HEK293 (cell line): ENCODE data around the gene DNAJB7.

Experiments
- BCL11A ChIP-seq: fragments of 450-650 bp; formaldehyde crosslinking; IDR thresholded peaks from 2 replicates; pipeline ENCODE4 v1.5.1; 2016; ENCODE audit warnings: low read depth, missing biosample characterization, missing genetic modification characterization
- ELK4 ChIP-seq: IDR thresholded peaks from 2 replicates; pipeline ENCODE4 v1.6.1; 2011; ENCODE audit warnings: mild to moderate bottlenecking, low read depth, low read length, borderline replicate concordance
- GLIS1 ChIP-seq: fragments of 450-650 bp; formaldehyde crosslinking; IDR thresholded peaks from 2 replicates; pipeline ENCODE4 v1.5.1; 2016; ENCODE audit warnings: missing biosample characterization, missing genetic modification characterization
- HIC1 ChIP-seq: fragments of 450-650 bp; formaldehyde crosslinking; IDR thresholded peaks from 2 replicates; pipeline ENCODE4 v1.5.1; 2016; ENCODE audit warnings: missing biosample characterization, missing genetic modification characterization
- HOXC10 ChIP-seq: sonication (generic); formaldehyde crosslinking; IDR thresholded peaks from 2 replicates; pipeline ENCODE4 v1.8.1; 2023; ENCODE audit warnings: mild to moderate bottlenecking, missing genetic modification reagents
- KLF8 ChIP-seq: fragments of 450-650 bp; formaldehyde crosslinking; IDR thresholded peaks from 2 replicates; pipeline ENCODE4 v1.5.1; 2016; ENCODE audit warnings: missing biosample characterization, missing genetic modification characterization
- RBAK ChIP-seq: fragments of 450-650 bp; formaldehyde crosslinking; IDR thresholded peaks from 2 replicates; pipeline ENCODE4 v1.5.1; 2016; ENCODE audit warnings: missing biosample characterization, missing genetic modification characterization
- ZBTB17 ChIP-seq: fragments of 450-650 bp; formaldehyde crosslinking; IDR thresholded peaks from 2 replicates; pipeline ENCODE4 v1.5.1; 2016; ENCODE audit warnings: missing biosample characterization, missing genetic modification characterization
- ZBTB20 ChIP-seq: fragments of 450-650 bp; formaldehyde crosslinking; IDR thresholded peaks from 2 replicates; pipeline ENCODE4 v1.5.1; 2016; ENCODE audit warnings: missing biosample characterization, missing genetic modification characterization
- ZBTB44 ChIP-seq: fragments of 450-650 bp; IDR thresholded peaks from 2 replicates; pipeline ENCODE4 v1.5.1; 2018; ENCODE audit warnings: missing biosample characterization, mild to moderate bottlenecking, missing genetic modification characterization
- ZEB2 ChIP-seq: fragments of 450-650 bp; formaldehyde crosslinking; IDR thresholded peaks from 2 replicates; pipeline ENCODE4 v1.5.1; 2016; ENCODE audit warnings: missing biosample characterization, missing genetic modification characterization
- ZFP3 ChIP-seq: fragments of 450-650 bp; formaldehyde crosslinking; IDR thresholded peaks from 2 replicates; pipeline ENCODE4 v1.5.1; 2016; ENCODE audit warnings: low read depth, missing biosample characterization, missing genetic modification characterization
- ZNF121 ChIP-seq: fragments of 450-650 bp; formaldehyde crosslinking; IDR thresholded peaks from 2 replicates; pipeline ENCODE4 v1.5.1; 2016; ENCODE audit warnings: missing biosample characterization, missing genetic modification characterization
- ZNF138 ChIP-seq: fragments of 450-650 bp; formaldehyde crosslinking; IDR thresholded peaks from 2 replicates; pipeline ENCODE4 v1.5.1; 2016; ENCODE audit warnings: missing biosample characterization, missing genetic modification characterization, borderline replicate concordance
- ZNF221 ChIP-seq: fragments of 450-650 bp; formaldehyde crosslinking; IDR thresholded peaks from 2 replicates; pipeline ENCODE4 v1.5.1; 2017; ENCODE audit warnings: missing biosample characterization, missing genetic modification characterization, borderline replicate concordance
- ZNF239 ChIP-seq: fragments of 450-650 bp; formaldehyde crosslinking; IDR thresholded peaks from 2 replicates; pipeline ENCODE4 v1.5.1; 2016; ENCODE audit warnings: missing biosample characterization, missing genetic modification characterization
- ZNF416 ChIP-seq: fragments of 450-650 bp; formaldehyde crosslinking; IDR thresholded peaks from 2 replicates; pipeline ENCODE4 v1.5.1; 2016; ENCODE audit warnings: missing biosample characterization, missing genetic modification characterization
- ZNF629 ChIP-seq: fragments of 450-650 bp; formaldehyde crosslinking; IDR thresholded peaks from 2 replicates; pipeline ENCODE4 v1.5.1; 2017; ENCODE audit warnings: missing biosample characterization, missing genetic modification characterization
- ZNF660 ChIP-seq: fragments of 450-650 bp; IDR thresholded peaks from 2 replicates; pipeline ENCODE4 v1.5.1; 2018; ENCODE audit warnings: missing biosample characterization, mild to moderate bottlenecking, missing genetic modification characterization
- ZNF670 ChIP-seq: fragments of 450-650 bp; formaldehyde crosslinking; IDR thresholded peaks from 2 replicates; pipeline ENCODE4 v1.5.1; 2016; ENCODE audit warnings: missing biosample characterization, missing genetic modification characterization, low read depth
- ZNF692 ChIP-seq: fragments of 450-650 bp; formaldehyde crosslinking; IDR thresholded peaks from 2 replicates; pipeline ENCODE4 v1.5.1; 2016; ENCODE audit warnings: missing biosample characterization, missing genetic modification characterization
- ZNF704 ChIP-seq: fragments of 450-650 bp; formaldehyde crosslinking; IDR thresholded peaks from 2 replicates; pipeline ENCODE4 v1.5.1; 2016; ENCODE audit warnings: missing biosample characterization, missing genetic modification characterization
- ZNF747 ChIP-seq: fragments of 450-650 bp; formaldehyde crosslinking; IDR thresholded peaks from 2 replicates; pipeline ENCODE4 v1.5.1; 2016; ENCODE audit warnings: missing biosample characterization, missing genetic modification characterization
- ZNF76 ChIP-seq: fragments of 450-650 bp; formaldehyde crosslinking; IDR thresholded peaks from 2 replicates; pipeline ENCODE4; 2016; ENCODE audit warnings: low read depth, missing biosample characterization, missing genetic modification characterization, borderline replicate concordance
- TF ChIP-seq, protein P1 (sequence below): fragments of 450-650 bp; formaldehyde crosslinking; IDR thresholded peaks from 2 replicates; pipeline ENCODE4 v1.5.1; 2016; ENCODE audit warnings: missing biosample characterization, missing genetic modification characterization
- TF ChIP-seq, protein P2 (sequence below): fragments of 450-650 bp; formaldehyde crosslinking; IDR thresholded peaks from 2 replicates; pipeline ENCODE4 v1.5.1; 2017; ENCODE audit warnings: missing biosample characterization, missing genetic modification characterization

DNAJB7 gene

DNA sequence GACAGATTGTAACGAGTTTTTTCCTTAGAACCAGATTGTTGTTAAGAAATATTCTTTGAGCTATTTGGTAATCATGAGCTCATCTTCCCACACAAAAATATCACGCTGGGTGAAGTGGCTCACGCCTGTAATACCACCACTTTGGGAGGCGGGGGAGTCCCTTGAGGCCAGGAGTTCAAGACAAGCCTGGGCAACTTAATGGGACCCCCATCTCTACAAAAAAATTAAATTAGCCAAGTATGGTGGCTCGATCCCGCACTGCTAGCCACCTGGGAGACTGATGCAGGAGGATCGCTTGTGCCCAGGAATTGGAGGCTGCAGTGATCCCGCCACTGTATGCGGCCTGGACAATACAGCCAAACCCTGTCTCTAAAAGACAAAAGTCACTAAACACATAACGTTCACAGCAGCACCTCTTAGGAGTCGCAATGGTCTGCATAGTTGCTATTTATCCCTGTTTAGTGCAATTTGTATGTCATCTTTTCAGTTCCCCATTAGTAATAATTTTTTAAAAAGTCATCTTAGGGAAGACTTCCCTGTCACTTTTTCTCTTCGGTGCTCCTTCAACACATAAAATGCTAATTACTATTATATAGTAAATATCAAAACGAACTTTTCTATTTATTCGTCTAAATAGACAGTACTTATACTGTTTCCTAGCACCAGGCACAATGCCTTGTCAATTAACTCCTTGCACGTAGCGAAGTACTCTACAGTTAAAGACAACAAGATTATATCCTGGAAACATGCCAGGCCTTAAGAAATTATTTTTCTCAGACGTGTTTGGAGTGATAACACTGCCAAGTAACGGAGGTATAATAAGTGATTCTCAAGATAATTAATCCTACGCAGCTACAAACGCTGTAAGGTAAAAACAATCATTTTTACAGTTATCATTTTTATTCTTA, 6.6 kb downstream of the DNAJB7 start (continued):
- TF ChIP-seq ZNF704 (tag by site-specific recombination) (no peak), BCL11A (tag by site-specific recombination) (0 out of 2 replicates have a peak, but pooled peaks have one; percentile 23), RBAK (tag by site-specific recombination) (no peak), ZNF239 (no peak), ZBTB44 (tag by site-specific recombination) (no peak), GLIS1 (peak; percentile 63), ZNF692 (tag by site-specific recombination) (peak; percentile 19; the same call in 1 of the 2 replicates), ZNF747 (tag by site-specific recombination) (no peak), ZNF221 (tag by site-specific recombination) (no peak), ZNF76 (tag by site-specific recombination) (no peak), ZNF629 (tag by site-specific recombination) (peak; percentile 74), HIC1 (tag by site-specific recombination) (peak; percentile 66), ZEB2 (tag by site-specific recombination) (0 out of 2 replicates have a peak, but pooled peaks have one; percentile 24), ZNF660 (tag by site-specific recombination) (peak; percentile 60; the same call in 1 of the 2 replicates), ELK4 (no peak), ZNF670 (no peak), ZNF416 (tag by site-specific recombination) (no peak), ZBTB17 (peak; percentile 35; the same call in 1 of the 2 replicates), ZNF138 (tag by site-specific recombination) (no peak), ZBTB20 (no peak), HOXC10 (CRISPR knock-in tag) (no peak), ZNF121 (tag by site-specific recombination) (peak; percentile 93), KLF8 (no peak), ZFP3 (tag by site-specific recombination) (no peak)
- TF ChIP-seq, protein P1, sequence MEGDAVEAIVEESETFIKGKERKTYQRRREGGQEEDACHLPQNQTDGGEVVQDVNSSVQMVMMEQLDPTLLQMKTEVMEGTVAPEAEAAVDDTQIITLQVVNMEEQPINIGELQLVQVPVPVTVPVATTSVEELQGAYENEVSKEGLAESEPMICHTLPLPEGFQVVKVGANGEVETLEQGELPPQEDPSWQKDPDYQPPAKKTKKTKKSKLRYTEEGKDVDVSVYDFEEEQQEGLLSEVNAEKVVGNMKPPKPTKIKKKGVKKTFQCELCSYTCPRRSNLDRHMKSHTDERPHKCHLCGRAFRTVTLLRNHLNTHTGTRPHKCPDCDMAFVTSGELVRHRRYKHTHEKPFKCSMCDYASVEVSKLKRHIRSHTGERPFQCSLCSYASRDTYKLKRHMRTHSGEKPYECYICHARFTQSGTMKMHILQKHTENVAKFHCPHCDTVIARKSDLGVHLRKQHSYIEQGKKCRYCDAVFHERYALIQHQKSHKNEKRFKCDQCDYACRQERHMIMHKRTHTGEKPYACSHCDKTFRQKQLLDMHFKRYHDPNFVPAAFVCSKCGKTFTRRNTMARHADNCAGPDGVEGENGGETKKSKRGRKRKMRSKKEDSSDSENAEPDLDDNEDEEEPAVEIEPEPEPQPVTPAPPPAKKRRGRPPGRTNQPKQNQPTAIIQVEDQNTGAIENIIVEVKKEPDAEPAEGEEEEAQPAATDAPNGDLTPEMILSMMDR (tag by site-specific recombination) = no peak
- TF ChIP-seq, protein P2, sequence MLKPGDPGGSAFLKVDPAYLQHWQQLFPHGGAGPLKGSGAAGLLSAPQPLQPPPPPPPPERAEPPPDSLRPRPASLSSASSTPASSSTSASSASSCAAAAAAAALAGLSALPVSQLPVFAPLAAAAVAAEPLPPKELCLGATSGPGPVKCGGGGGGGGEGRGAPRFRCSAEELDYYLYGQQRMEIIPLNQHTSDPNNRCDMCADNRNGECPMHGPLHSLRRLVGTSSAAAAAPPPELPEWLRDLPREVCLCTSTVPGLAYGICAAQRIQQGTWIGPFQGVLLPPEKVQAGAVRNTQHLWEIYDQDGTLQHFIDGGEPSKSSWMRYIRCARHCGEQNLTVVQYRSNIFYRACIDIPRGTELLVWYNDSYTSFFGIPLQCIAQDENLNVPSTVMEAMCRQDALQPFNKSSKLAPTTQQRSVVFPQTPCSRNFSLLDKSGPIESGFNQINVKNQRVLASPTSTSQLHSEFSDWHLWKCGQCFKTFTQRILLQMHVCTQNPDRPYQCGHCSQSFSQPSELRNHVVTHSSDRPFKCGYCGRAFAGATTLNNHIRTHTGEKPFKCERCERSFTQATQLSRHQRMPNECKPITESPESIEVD (tag by site-specific recombination) = peak; percentile 83
